ENCODE data around the gene ATP4B.

DNA sequence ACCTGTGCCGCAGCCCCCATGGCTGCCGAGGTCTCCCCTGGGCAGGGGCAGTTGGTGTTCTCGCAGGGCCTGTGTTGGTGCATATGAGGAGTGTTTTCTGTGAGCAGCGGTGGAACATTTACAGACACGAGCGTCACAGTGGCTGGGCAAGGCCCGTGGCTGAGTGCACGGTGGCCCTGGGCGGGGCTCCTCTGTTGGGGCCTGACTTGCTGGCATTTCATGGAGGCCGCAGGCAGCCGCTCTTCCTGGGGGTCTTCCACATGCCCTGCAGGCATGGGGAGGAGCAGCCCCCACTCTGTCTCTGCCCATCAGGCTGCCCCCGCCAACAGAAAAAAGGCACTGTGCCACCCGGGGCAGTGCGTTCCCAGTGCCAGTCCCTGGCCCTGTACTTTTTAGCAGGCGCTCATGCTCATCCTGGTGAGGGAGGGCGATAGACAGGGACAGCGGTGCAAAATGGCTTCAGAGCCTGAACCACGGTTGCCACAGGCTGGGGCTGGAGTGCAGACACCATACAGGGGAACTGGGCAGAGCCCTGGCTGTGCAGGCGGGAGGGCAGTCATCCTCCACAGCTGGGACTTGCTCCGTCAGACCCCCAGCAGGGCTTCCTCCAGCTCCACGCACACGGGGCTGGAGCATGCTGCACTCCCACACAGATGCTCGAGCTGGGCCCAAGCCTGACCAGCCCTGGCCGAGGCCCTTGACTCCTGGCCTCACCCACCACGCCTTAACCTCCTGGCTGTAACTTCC is 49.9 kb downstream of the ATP4B start:
- TF ChIP-seq MZF1 (tag by site-specific recombination; IDR thresholded peaks at IDR 0.05; ENCODE audit: borderline replicate concordance): no peak
- no peak for TF ChIP-seq ZNF350 (tag by site-specific recombination; IDR thresholded peaks at IDR 0.05)
- TF ChIP-seq TCF7L2 (IDR thresholded peaks at IDR 0.05; ENCODE audit: borderline replicate concordance, low read depth, low read length): no peak
- no peak for TF ChIP-seq ZNF561 (tag by site-specific recombination; IDR thresholded peaks at IDR 0.05; ENCODE audit: borderline replicate concordance)
- TF ChIP-seq, protein P1, sequence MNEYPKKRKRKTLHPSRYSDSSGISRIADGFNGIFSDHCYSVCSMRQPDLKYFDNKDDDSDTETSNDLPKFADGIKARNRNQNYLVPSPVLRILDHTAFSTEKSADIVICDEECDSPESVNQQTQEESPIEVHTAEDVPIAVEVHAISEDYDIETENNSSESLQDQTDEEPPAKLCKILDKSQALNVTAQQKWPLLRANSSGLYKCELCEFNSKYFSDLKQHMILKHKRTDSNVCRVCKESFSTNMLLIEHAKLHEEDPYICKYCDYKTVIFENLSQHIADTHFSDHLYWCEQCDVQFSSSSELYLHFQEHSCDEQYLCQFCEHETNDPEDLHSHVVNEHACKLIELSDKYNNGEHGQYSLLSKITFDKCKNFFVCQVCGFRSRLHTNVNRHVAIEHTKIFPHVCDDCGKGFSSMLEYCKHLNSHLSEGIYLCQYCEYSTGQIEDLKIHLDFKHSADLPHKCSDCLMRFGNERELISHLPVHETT (tag by site-specific recombination; IDR thresholded peaks at IDR 0.05): no peak
- TF ChIP-seq, protein P2, sequence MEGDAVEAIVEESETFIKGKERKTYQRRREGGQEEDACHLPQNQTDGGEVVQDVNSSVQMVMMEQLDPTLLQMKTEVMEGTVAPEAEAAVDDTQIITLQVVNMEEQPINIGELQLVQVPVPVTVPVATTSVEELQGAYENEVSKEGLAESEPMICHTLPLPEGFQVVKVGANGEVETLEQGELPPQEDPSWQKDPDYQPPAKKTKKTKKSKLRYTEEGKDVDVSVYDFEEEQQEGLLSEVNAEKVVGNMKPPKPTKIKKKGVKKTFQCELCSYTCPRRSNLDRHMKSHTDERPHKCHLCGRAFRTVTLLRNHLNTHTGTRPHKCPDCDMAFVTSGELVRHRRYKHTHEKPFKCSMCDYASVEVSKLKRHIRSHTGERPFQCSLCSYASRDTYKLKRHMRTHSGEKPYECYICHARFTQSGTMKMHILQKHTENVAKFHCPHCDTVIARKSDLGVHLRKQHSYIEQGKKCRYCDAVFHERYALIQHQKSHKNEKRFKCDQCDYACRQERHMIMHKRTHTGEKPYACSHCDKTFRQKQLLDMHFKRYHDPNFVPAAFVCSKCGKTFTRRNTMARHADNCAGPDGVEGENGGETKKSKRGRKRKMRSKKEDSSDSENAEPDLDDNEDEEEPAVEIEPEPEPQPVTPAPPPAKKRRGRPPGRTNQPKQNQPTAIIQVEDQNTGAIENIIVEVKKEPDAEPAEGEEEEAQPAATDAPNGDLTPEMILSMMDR (tag by site-specific recombination; IDR thresholded peaks at IDR 0.05): no peak
- no peak for TF ChIP-seq ZNF433 (tag by site-specific recombination; IDR thresholded peaks at IDR 0.05; ENCODE audit: low read depth)
- TF ChIP-seq, protein P3, sequence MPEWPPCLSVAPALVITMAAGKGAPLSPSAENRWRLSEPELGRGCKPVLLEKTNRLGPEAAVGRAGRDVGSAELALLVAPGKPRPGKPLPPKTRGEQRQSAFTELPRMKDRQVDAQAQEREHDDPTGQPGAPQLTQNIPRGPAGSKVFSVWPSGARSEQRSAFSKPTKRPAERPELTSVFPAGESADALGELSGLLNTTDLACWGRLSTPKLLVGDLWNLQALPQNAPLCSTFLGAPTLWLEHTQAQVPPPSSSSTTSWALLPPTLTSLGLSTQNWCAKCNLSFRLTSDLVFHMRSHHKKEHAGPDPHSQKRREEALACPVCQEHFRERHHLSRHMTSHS (tag by site-specific recombination; IDR thresholded peaks at IDR 0.05): no peak
- TF ChIP-seq, protein P4, sequence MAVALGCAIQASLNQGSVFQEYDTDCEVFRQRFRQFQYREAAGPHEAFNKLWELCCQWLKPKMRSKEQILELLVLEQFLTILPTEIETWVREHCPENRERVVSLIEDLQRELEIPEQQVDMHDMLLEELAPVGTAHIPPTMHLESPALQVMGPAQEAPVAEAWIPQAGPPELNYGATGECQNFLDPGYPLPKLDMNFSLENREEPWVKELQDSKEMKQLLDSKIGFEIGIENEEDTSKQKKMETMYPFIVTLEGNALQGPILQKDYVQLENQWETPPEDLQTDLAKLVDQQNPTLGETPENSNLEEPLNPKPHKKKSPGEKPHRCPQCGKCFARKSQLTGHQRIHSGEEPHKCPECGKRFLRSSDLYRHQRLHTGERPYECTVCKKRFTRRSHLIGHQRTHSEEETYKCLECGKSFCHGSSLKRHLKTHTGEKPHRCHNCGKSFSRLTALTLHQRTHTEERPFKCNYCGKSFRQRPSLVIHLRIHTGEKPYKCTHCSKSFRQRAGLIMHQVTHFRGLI (tag by site-specific recombination; IDR thresholded peaks at IDR 0.05): no peak
- TF ChIP-seq, protein P5, sequence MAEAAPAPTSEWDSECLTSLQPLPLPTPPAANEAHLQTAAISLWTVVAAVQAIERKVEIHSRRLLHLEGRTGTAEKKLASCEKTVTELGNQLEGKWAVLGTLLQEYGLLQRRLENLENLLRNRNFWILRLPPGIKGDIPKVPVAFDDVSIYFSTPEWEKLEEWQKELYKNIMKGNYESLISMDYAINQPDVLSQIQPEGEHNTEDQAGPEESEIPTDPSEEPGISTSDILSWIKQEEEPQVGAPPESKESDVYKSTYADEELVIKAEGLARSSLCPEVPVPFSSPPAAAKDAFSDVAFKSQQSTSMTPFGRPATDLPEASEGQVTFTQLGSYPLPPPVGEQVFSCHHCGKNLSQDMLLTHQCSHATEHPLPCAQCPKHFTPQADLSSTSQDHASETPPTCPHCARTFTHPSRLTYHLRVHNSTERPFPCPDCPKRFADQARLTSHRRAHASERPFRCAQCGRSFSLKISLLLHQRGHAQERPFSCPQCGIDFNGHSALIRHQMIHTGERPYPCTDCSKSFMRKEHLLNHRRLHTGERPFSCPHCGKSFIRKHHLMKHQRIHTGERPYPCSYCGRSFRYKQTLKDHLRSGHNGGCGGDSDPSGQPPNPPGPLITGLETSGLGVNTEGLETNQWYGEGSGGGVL (tag by site-specific recombination; IDR thresholded peaks at IDR 0.05): no peak
- TF ChIP-seq YY1 (tag by site-specific recombination; IDR thresholded peaks at IDR 0.05): no peak
